H1 (cell line): ENCODE results near the gene SPATA32. TPM values are rescaled to one million over a fixed set of nuclear protein-coding genes. Genes with fewer than 3 reads are reported as not detected.
A peak's percentile ranks its signal among the peaks of the same experiment; 100 is the strongest.

ENCODE experiments used
- CTCF ChIA-PET: fragments of 300-600 bp; sonication (Branson Sonifier 250); formaldehyde crosslinking; loops from one replicate; lab custom pipeline; 2021; ENCODE audit not compliant: partially characterized antibody; lab: Charles Lee
- POLR2A ChIA-PET: fragments of 300-600 bp; sonication (Branson Sonifier 250); formaldehyde crosslinking; loops from one replicate; lab custom pipeline; 2021; ENCODE audit warnings: inconsistent platforms; ENCODE audit not compliant: partially characterized antibody; lab: Charles Lee
- DNase-seq, 2 experiments: peaks; one replicate each; pipeline versions ENCODE4 v3.0.0 to v3.0.0-alpha.2; 2010 to 2022; ENCODE audit warnings: low spot score in 2 of 2, low read depth in 1 of 2, mixed read lengths in 1 of 2
- FAIRE-seq: peaks from 2 replicates; lab custom pipeline; 2011; peaks lifted over from hg19 to GRCh38; lab: Jason Lieb, UNC
- H2AFZ ChIP-seq: 2 replicates; pipeline ENCODE4 v1.8.1; 2012; ENCODE audit warnings: low read length, inconsistent platforms
- H2AK5ac ChIP-seq: 2 replicates; pipeline ENCODE4 v1.6.1; 2013; ENCODE audit warnings: low read depth, low read length
- H2BK120ac ChIP-seq: replicated peaks from 2 replicates; pipeline ENCODE3; 2013; ENCODE audit warnings: low read depth, low read length, inconsistent platforms
- H2BK12ac ChIP-seq: 2 replicates; pipeline ENCODE4 v1.6.1; 2013; ENCODE audit warnings: low read depth, low read length
- H2BK15ac ChIP-seq: 2 replicates; pipeline ENCODE4 v1.6.1; 2013; ENCODE audit warnings: low read length
- H2BK20ac ChIP-seq: 2 replicates; pipeline ENCODE4 v1.6.1; 2013; ENCODE audit warnings: low read length
- H2BK5ac ChIP-seq: 2 replicates; pipeline ENCODE4 v1.6.1; 2013; ENCODE audit warnings: low read depth, low read length
- H3K14ac ChIP-seq: 2 replicates; pipeline ENCODE4 v1.6.1; 2013; ENCODE audit warnings: inconsistent platforms; ENCODE audit not compliant: insufficient read length
- H3K18ac ChIP-seq: 2 replicates; pipeline ENCODE4 v1.6.1; 2013; ENCODE audit warnings: low read length; ENCODE audit errors: extremely low read depth
- H3K23ac ChIP-seq: 2 replicates; pipeline ENCODE4 v1.6.1; 2013; ENCODE audit warnings: inconsistent platforms; ENCODE audit not compliant: insufficient read length
- H3K23me2 ChIP-seq: 2 replicates; pipeline ENCODE4 v1.6.1; 2013; ENCODE audit warnings: low read depth, low read length
- H3K27ac ChIP-seq: 2 replicates; pipeline ENCODE4 v1.6.1; 2011; ENCODE audit warnings: low read depth, low read length, inconsistent platforms
- H3K27me3 ChIP-seq, 4 experiments: replicated peaks in 1 of 4; 1 replicate in 1 of 4; 2 replicates in 3 of 4; pipeline versions ENCODE4 v1.6.1 to v1.8.1; 2011 to 2013; ENCODE audit warnings: low read length in 3 of 4, mild to moderate bottlenecking in 3 of 4, inconsistent platforms in 2 of 4, mixed read lengths in 2 of 4, moderate library complexity in 1 of 4; ENCODE audit not compliant: control insufficient read depth in 3 of 4, insufficient read depth in 3 of 4; ENCODE audit errors: extremely low read depth in 1 of 4
- H3K36me3 ChIP-seq, 4 experiments: 2 replicates each; pipeline versions ENCODE4 v1.6.1 to v1.8.1; 2011 to 2013; ENCODE audit warnings: mild to moderate bottlenecking in 4 of 4, low read length in 3 of 4, moderate library complexity in 2 of 4, control low read depth in 1 of 4, inconsistent platforms in 1 of 4; ENCODE audit not compliant: insufficient read depth in 4 of 4, control insufficient read depth in 2 of 4
- H3K4ac ChIP-seq: replicated peaks from 2 replicates; pipeline ENCODE3; 2013; ENCODE audit warnings: low read length, low read depth, mixed read lengths, inconsistent platforms; ENCODE audit not compliant: insufficient read length
- H3K4me1 ChIP-seq, 4 experiments: replicated peaks in 1 of 4; 1 replicate in 1 of 4; 2 replicates in 3 of 4; pipeline versions ENCODE4 v1.6.1 to v1.8.1; 2011 to 2013; ENCODE audit warnings: low read length in 3 of 4, inconsistent platforms in 2 of 4, mixed read lengths in 1 of 4; ENCODE audit not compliant: insufficient read depth in 4 of 4, control insufficient read depth in 3 of 4
- H3K4me2 ChIP-seq, 2 experiments: 2 replicates each; pipeline versions ENCODE4 v1.6.1 to v1.8.1; 2011 to 2013; ENCODE audit warnings: low read depth in 2 of 2, low read length in 2 of 2, control low read depth in 1 of 2, inconsistent platforms in 1 of 2, mild to moderate bottlenecking in 1 of 2; ENCODE audit not compliant: insufficient read depth in 1 of 2
- H3K4me3 ChIP-seq, 4 experiments: fragments of 200-600, 300-600 bp in 1 of 4; sonication (generic), shearing (Covaris generic), sonication (Bioruptor Twin) in 1 of 4; 2 replicates each; pipeline versions ENCODE4 v1.5.1 to v1.8.1; 2011 to 2016; ENCODE audit warnings: low read length in 4 of 4, low read depth in 3 of 4, control low read depth in 2 of 4, inconsistent platforms in 2 of 4, mild to moderate bottlenecking in 2 of 4, mixed read lengths in 1 of 4, moderate library complexity in 1 of 4; ENCODE audit not compliant: insufficient read depth in 2 of 4; ENCODE audit errors: extremely low read depth in 1 of 4
- H3K56ac ChIP-seq: replicated peaks from 2 replicates; pipeline ENCODE3; 2013; ENCODE audit warnings: low read depth, mild to moderate bottlenecking, mixed read lengths, low read length, inconsistent platforms; ENCODE audit not compliant: insufficient read length
- H3K79me1 ChIP-seq: 2 replicates; pipeline ENCODE4 v1.6.1; 2013; ENCODE audit warnings: low read depth, low read length, control low read depth
- H3K79me2 ChIP-seq, 2 experiments: 2 replicates each; pipeline versions ENCODE4 v1.6.1 to v1.8.1; 2012 to 2013; ENCODE audit warnings: low read length in 2 of 2, mild to moderate bottlenecking in 2 of 2, inconsistent platforms in 1 of 2; ENCODE audit not compliant: insufficient read depth in 2 of 2, control insufficient read depth in 1 of 2
- H3K9ac ChIP-seq, 4 experiments: replicated peaks in 1 of 4; 1 replicate in 1 of 4; 2 replicates in 3 of 4; pipeline versions ENCODE4 v1.6.1 to v1.8.1; 2011 to 2013; ENCODE audit warnings: low read depth in 3 of 4, low read length in 3 of 4, control low read depth in 2 of 4, mild to moderate bottlenecking in 2 of 4, moderate library complexity in 2 of 4, inconsistent platforms in 1 of 4; ENCODE audit errors: extremely low read depth in 1 of 4
- H3K9me3 ChIP-seq, 2 experiments: 2 replicates each; pipeline versions ENCODE4 v1.6.1 to v1.8.1; 2012 to 2013; ENCODE audit warnings: mild to moderate bottlenecking in 2 of 2, moderate library complexity in 2 of 2, control low read depth in 1 of 2, inconsistent platforms in 1 of 2, low read depth in 1 of 2, low read length in 1 of 2, mixed read lengths in 1 of 2; ENCODE audit not compliant: insufficient read depth in 2 of 2
- H4K20me1 ChIP-seq, 2 experiments: replicated peaks in 1 of 2; 2 replicates each; pipeline versions ENCODE3 to v1.8.1; 2011 to 2013; ENCODE audit warnings: inconsistent platforms in 2 of 2, low read length in 2 of 2, mild to moderate bottlenecking in 1 of 2; ENCODE audit not compliant: insufficient read depth in 2 of 2, control insufficient read depth in 1 of 2
- H4K5ac ChIP-seq: 2 replicates; pipeline ENCODE4 v1.6.1; 2013; ENCODE audit warnings: low read length, low read depth, mixed read lengths, inconsistent platforms; ENCODE audit not compliant: insufficient read length
- H4K8ac ChIP-seq: 2 replicates; pipeline ENCODE4 v1.8.0; 2013; ENCODE audit warnings: mild to moderate bottlenecking, moderate library complexity, low read length, inconsistent platforms; ENCODE audit not compliant: insufficient read depth; ENCODE audit errors: extremely low read depth
- H4K91ac ChIP-seq: replicated peaks from 2 replicates; pipeline ENCODE3; 2013; ENCODE audit warnings: low read length, mixed read lengths, inconsistent platforms; ENCODE audit not compliant: insufficient read length
- ASH2L ChIP-seq: fragments of 200-600, 300-600 bp; sonication (generic); IDR thresholded peaks from one replicate; pipeline ENCODE4 v1.7.1; 2017; ENCODE audit warnings: low read length
- BACH1 ChIP-seq: IDR thresholded peaks from 2 replicates; pipeline ENCODE4 v1.6.1; 2012; ENCODE audit warnings: low read length, improper control_type of control experiment
- SIX5 ChIP-seq: IDR thresholded peaks from 2 replicates; pipeline ENCODE4 v1.6.1; 2011; ENCODE audit warnings: mild to moderate bottlenecking, low read depth, low read length
- WGBS, 2 experiments: shearing (Covaris generic) in 1 of 2; methylation state at CpG; one replicate each; pipeline versions ENCODE4 v1.1.6 to v1.1.7; 2013 to 2015; ENCODE audit warnings: low lambda C conversion rate in 2 of 2, mixed read lengths in 2 of 2, inconsistent platforms in 1 of 2, low coverage in 1 of 2, missing lambda C conversion rate in 1 of 2; ENCODE audit not compliant: insufficient replicate concordance in 2 of 2, insufficient coverage in 1 of 2, insufficient read length in 1 of 2; ENCODE audit errors: extremely low coverage in 1 of 2, missing lambda C conversion rate in 1 of 2; 5-methylcytosine and 5-hydroxymethylcytosine counted together
- polyA plus RNA-seq, 7 experiments: library from polyadenylated mRNA; depleted of rRNA in 3 of 7; stranded (reverse) in 5 of 7; unstranded in 2 of 7; fragments of >200 nt in 5 of 7; fragments of 200-250 nt in 2 of 7; gene quantifications; 1 replicate in 5 of 7; 2 replicates in 1 of 7; 4 replicates in 1 of 7; pipeline versions ENCODE4 v1.2.1 to v1.2.3, GENCODE V29; 2011 to 2013; ENCODE audit warnings: missing spikeins in 2 of 7, mixed read lengths in 2 of 7
- total RNA-seq: library from RNA; stranded (reverse); fragmentation: NEBNext Ultra II Directional; extraction: Animal tissue kit (Norgen Biotek cat#: 25700); gene quantifications from 2 replicates; pipeline ENCODE4 v1.2.1, GENCODE V29; 2021

SPATA32 gene
- total and polyA plus RNA-seq, 2 of the 8 experiments (the other 6 are each of a cell fraction or from before 2014, with no cell fraction given) = 0.24 TPM; not detected in 1

DNA sequence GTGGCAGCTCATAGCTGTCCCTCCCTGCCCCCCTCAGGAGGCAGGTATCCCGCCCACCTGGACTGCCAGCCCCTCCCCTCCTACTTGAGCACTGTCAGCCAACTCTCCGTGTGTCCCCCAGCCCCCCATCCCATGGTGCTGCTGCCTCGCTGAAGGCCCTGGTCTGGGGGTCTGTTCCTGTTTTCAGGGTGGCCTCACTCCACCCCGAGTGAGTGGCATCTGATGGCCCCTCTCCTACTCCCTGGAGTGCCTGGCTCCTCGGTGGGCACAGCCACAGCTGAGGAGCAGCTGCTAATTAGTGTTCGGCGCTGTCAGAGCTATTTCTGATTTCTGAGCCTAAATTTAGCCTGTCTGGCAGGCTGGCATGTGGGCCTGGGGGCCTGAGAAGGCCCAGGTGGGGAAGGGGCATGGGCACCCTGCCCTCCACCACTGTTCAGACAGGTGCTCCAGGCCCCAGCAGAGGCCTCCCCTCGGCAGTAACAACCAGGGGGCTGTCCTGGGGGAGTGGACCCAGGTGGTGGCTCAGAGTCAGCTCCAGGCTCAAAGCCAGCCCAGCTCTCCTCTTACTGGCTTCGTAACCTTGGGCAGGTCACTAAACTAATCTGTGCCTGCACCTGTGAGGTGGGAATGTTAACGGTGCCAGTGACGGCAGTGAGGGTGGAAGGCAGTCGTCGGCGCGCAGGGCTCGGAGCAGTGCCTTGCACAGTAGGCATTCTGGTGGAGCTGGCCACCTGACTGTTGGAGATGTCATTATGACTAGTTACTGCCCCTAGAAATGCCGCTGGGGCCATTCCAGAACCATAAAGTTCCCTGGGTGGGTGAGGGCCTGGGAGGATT is 33.8 kb downstream of the SPATA32 start:
- no peak overlapping the region for H3K18ac ChIP-seq
- TF ChIP-seq ASH2L (no peak), SIX5 (no peak), BACH1 (no peak)
- TF ChIP-seq, all 59 proteins: peak for 0
- Histone ChIP-seq H3K9ac (no peak overlapping the region; a peak in 1 of 7 replicates), H4K20me1 (no peaks in the 10 kb centered on the region), H3K4me2 (0 out of 4 replicates have a peak overlapping the region, but pooled peaks of 1 of the 2 experiments have one; percentile 18), H2BK20ac (peak overlapping the region; percentile 89; the same call in 1 of the 2 replicates), H2AK5ac (peak overlapping the region; percentile 91; the same call in 1 of the 2 replicates), H4K8ac (0 out of 2 replicates have a peak overlapping the region, but pooled peaks have one; percentile 4), H3K4ac (peak overlapping the region; percentile 57), H3K23me2 (no peaks in the 10 kb centered on the region), H3K4me3 (no peak overlapping the region), H3K79me1 (no peaks in the 10 kb centered on the region), H3K27me3 (peaks cover 1 to 10% (median 6%) of the 10 kb centered on the region in 4 experiments; a peak in 6 of 7 replicates), H2BK12ac (peak overlapping the region; percentile 94; the same call in 1 of the 2 replicates), H2BK15ac (peak overlapping the region; percentile 66; the same call in 1 of the 2 replicates), H3K36me3 (no peaks in the 10 kb centered on the region), H4K91ac (peak overlapping the region; percentile 87), H4K5ac (no peak overlapping the region), H2BK5ac (peak overlapping the region; percentile 68; the same call in 1 of the 2 replicates), H3K56ac (no peak overlapping the region), H3K23ac (no peak overlapping the region), H2AFZ (no peak overlapping the region), H3K79me2 (no peaks in the 10 kb centered on the region), H3K14ac (no peak overlapping the region), H3K9me3 (no peaks in the 10 kb centered on the region), H2BK120ac (no peak overlapping the region), H3K27ac (no peak overlapping the region), H3K4me1 (peaks cover 5 to 33% (median 20%) of the 10 kb centered on the region in 4 experiments)
- no peak for FAIRE-seq
- ChIA-PET CTCF (interaction anchor here (0.5 to 22.1 kb wide), 8 partner anchors 6 to 158 kb away, joined by 3 to 362 read pairs (median 7); partner anchors contain the start of gene FMNL1), POLR2A (interaction anchor here (0.7 to 2.8 kb wide), 5 partner anchors 20 to 79 kb away, joined by 3 to 17 read pairs (median 4); partner anchors contain the start of gene HEXIM1)
- no peak for DNase-seq
- 84% methylated on average over 17 of the region's 17 CpGs; no CpG with 5 or more reads in 1 of the 2 experiments for WGBS, 2 experiments
